Ovary (tissue), 9 donors: ENCODE measurements around the gene CD68. TPM values are rescaled to one million over a fixed set of nuclear protein-coding genes. Genes with fewer than 3 reads are reported as not detected.

Source experiments
- DNase-seq, 5 donors: peaks; one replicate each; pipeline ENCODE4 v3.0.0-alpha.2; 2019 to 2020
- H3K27ac ChIP-seq, 2 donors: fragments of 200-600 bp; one replicate each; pipeline versions ENCODE4 v1.5.1 to v1.8.0; 2019 to 2022
- H3K27me3 ChIP-seq: fragments of 200-600 bp; one replicate; pipeline ENCODE4 v1.8.0; 2022
- H3K36me3 ChIP-seq: fragments of 200-600 bp; sonication (generic); one replicate; pipeline ENCODE4 v1.5.1; 2019
- H3K4me1 ChIP-seq: one replicate; pipeline ENCODE4 v1.8.1; 2013; ENCODE audit warnings: mild to moderate bottlenecking, moderate library complexity; ENCODE audit not compliant: insufficient read depth
- H3K4me3 ChIP-seq: fragments of 200-600 bp; sonication (generic); one replicate; pipeline ENCODE4 v1.5.1; 2017
- H3K9me3 ChIP-seq, 2 donors: fragments of 200-600 bp in 1 of 2; sonication (generic) in 1 of 2; one replicate each; pipeline versions ENCODE4 v1.5.1 to v1.8.1; 2013 to 2019; ENCODE audit warnings: mild to moderate bottlenecking in 1 of 2, moderate library complexity in 1 of 2
- CTCF ChIP-seq, 3 donors: fragments of 450-650 bp in 2 of 3; fragments of 200-600 bp in 1 of 3; IDR thresholded peaks; one replicate each; pipeline versions ENCODE4 v1.5.1 to v1.8.0; 2016 to 2022; ENCODE audit warnings: antibody characterized with exemption in 3 of 3, mild to moderate bottlenecking in 1 of 3
- EP300 ChIP-seq: sonication (generic); formaldehyde crosslinking; IDR thresholded peaks from one replicate; pipeline ENCODE4 v1.6.1; 2017; ENCODE audit warnings: antibody characterized with exemption
- POLR2A ChIP-seq: fragments of 450-650 bp; IDR thresholded peaks from one replicate; pipeline ENCODE4 v1.6.1; 2017; ENCODE audit warnings: antibody characterized with exemption, mild to moderate bottlenecking, moderate library complexity
- WGBS, 3 donors: extraction: QIAGEN DNeasy Blood & Tissue Kit in 1 of 3; methylation state at CpG; one replicate each; pipeline versions ENCODE4 v1.1.5 to v1.1.7; 2013 to 2017; 5-methylcytosine and 5-hydroxymethylcytosine counted together
- intact Hi-C, 4 donors: fragments of 100-400 bp; cut with DNase I; formaldehyde crosslinking; loops; one replicate each; pipeline versions ENCODE4 v1.11.0 to v1.15.1; 2022 to 2023
- polyA plus RNA-seq, 2 donors: library from polyadenylated mRNA; stranded (reverse); fragments of 200-250 nt in 1 of 2; fragments of 350-450 nt in 1 of 2; fragmentation: Illumina TruSeq in 1 of 2; extraction: RNeasy Lipid Tissue Mini Kit (QIAGEN cat#74804) in 1 of 2; gene quantifications; one replicate each; pipeline ENCODE4 v1.2.3, GENCODE V29; 2013 to 2014
- total RNA-seq, 7 donors: library from RNA; depleted of rRNA in 2 of 7; stranded (reverse); fragments of >200 nt in 2 of 7; fragmentation: NEBNext Ultra II Directional in 3 of 7; extraction: Animal tissue kit (Norgen Biotek cat#: 25700) in 3 of 7; gene quantifications; one replicate each; pipeline versions ENCODE4 v1.1.0 to v1.2.4, GENCODE V29; 2016 to 2023
- donor health status: DM: no; HTN: no; CAD: no; lungs with moderate emphysema.
- donor health status: DM: no; HTN: no; CAD: no.
- donor health status: Bipolar disorder and iron deficiency.
- donor health status: DM: yes; HTN: yes; CAD: no.
- donor health status: DM: no; HTN: no; CAD: no.
- donor health status: DM: yes; HTN: yes; CAD: no.

CD68 gene
- total and polyA plus RNA-seq, 9 donors, result 5.2 to 132 (median 15.4) TPM

GRCh38 chr17:7549401-7550055 lies 29.9 kb upstream of the CD68 start:
- no peaks in the 10 kb centered on the region for H3K9me3 ChIP-seq
- H3K36me3 ChIP-seq, result no peaks in the 10 kb centered on the region
- intact Hi-C loops, result loop anchor here in 1 of 4 donors (10.0 kb wide), 1 partner anchor 195 kb away; the partner anchor contains the start of genes KCTD11 and TMEM95
- WGBS, 3 donors, result 29 to 35% (median 33%) methylated on average over 20 of the region's 20 CpGs
- H3K4me3 ChIP-seq, result peak overlapping the region; percentile 80
- peak in 1 of 5 donors; percentile 47 for DNase-seq
- TF ChIP-seq POLR2A, result no peak
- no peak for TF ChIP-seq EP300
- TF ChIP-seq CTCF (IDR thresholded peaks at IDR 0.05), result no peak
- peak overlapping the region; percentile 74 to 90 for H3K27ac ChIP-seq
- peaks cover 8% of the 10 kb centered on the region for H3K4me1 ChIP-seq
- H3K27me3 ChIP-seq, result no peaks in the 10 kb centered on the region

- 54 to 62% (median 61%) methylated on average over 6 of the region's 6 CpGs for WGBS, 3 donors
- Histone ChIP-seq H3K27ac (no peak overlapping the region), H3K9me3 (no peaks in the 10 kb centered on the region), H3K36me3 (no peaks in the 10 kb centered on the region), H3K4me1 (peaks cover 5% of the 10 kb centered on the region), H3K4me3 (no peak overlapping the region), H3K27me3 (no peaks in the 10 kb centered on the region)
- DNase-seq, result no peak
- no peak for TF ChIP-seq EP300
- TF ChIP-seq POLR2A, result no peak
- no peak for TF ChIP-seq CTCF (IDR thresholded peaks at IDR 0.05)
- intact Hi-C loops, result loop anchor here in 1 of 4 donors (10.0 kb wide), 1 partner anchor 196 kb away; the partner anchor contains the start of genes KCTD11 and TMEM95
Measured at GRCh38 chr17:7550344-7550743, 29.1 kb upstream of the CD68 start.

- Histone ChIP-seq H3K4me3 (no peak overlapping the region), H3K4me1 (peaks cover 5% of the 10 kb centered on the region), H3K27me3 (no peaks in the 10 kb centered on the region), H3K36me3 (no peaks in the 10 kb centered on the region), H3K27ac (no peak overlapping the region), H3K9me3 (no peaks in the 10 kb centered on the region)
- WGBS, 3 donors, result 86 to 87% (median 86%) methylated on average over 4 of the region's 4 CpGs
- TF ChIP-seq POLR2A, result no peak
- no peak for TF ChIP-seq CTCF (IDR thresholded peaks at IDR 0.05)
- no peak for TF ChIP-seq EP300
- no peak for DNase-seq
- intact Hi-C loops, result loop anchor here in 1 of 4 donors (10.0 kb wide), 1 partner anchor 197 kb away; the partner anchor contains the start of genes KCTD11 and TMEM95
Measured at GRCh38 chr17:7551396-7551795, 28.0 kb upstream of the CD68 start.

GRCh38 chr17:7552621-7553051 lies 26.8 kb upstream of the CD68 start:
- no peaks in the 10 kb centered on the region for H3K27me3 ChIP-seq
- H3K9me3 ChIP-seq, result no peaks in the 10 kb centered on the region
- H3K27ac ChIP-seq, result no peak overlapping the region
- no peak overlapping the region for H3K4me3 ChIP-seq
- no peak for TF ChIP-seq CTCF (IDR thresholded peaks at IDR 0.05)
- no peak for TF ChIP-seq POLR2A
- no peak for TF ChIP-seq EP300
- H3K4me1 ChIP-seq, result peaks cover 11% of the 10 kb centered on the region
- H3K36me3 ChIP-seq, result no peaks in the 10 kb centered on the region
- no peak for DNase-seq
- 86 to 89% (median 86%) methylated on average over 6 of the region's 6 CpGs for WGBS, 3 donors
- intact Hi-C loops, result loop anchor here in 1 of 4 donors (10.0 kb wide), 1 partner anchor 198 kb away; the partner anchor contains the start of genes KCTD11 and TMEM95
